Activated CD8-positive, alpha-beta memory T cell treated with anti-CD3 and anti-CD28 coated beads, Interleukin-2, amount 50 U/mL, for 48 hours (primary cell): ENCODE data around the gene XRCC6.
"Not testable (repeated sequence)": the region's sequence is repeated elsewhere in the genome, so short reads cannot be mapped to it uniquely, and the experiment has no call there.

ENCODE experiments used
- DNase-seq: peaks from one replicate; pipeline ENCODE4 v3.0.0-alpha.2; 2020

XRCC6 gene

DNA sequence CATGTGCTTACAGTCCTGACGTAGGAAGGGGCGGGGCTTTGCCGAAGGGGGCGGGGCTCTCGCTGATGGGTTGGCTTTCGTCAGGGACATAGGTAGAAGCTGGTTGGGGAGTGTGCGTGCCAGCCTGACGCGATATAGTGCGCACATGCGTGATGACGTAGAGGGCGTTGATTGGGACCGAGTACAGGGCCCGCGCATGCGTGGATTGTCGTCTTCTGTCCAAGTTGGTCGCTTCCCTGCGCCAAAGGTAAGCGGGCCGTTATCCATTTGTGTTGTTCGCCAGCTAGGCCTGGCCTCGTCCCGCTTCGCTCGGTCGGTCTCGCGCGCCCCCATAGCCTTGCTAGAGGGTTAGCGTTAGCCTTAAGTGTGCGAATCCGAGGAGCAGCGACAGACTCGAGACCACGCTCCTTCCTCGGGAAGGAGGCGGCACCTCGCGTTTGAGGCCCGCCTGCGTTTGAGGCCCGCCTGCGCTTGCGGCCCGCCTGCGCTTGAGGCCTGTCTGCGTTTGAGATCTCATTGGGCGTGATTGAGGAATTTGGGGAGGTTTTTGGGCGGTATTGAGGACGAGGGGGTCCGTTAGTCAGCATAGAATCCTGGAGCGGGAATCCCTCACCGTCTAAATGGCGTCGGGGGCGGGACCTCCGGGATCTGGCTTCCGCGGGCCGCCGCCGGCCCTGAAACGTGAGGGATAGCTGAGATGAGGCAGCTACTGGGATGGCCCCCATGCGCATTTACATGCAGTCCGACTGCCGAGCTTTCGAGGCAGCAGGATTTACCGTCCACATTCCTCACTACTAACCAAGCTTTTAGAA, at the start of gene XRCC6:
Gene XRCC6 (plus strand): TSS at position 197 of the 812 bp plus-strand sequence. CDS start 710 bp downstream, outside the sequence.
- peak; percentile 100 for DNase-seq

- DNase-seq: no peak
Measured at GRCh38 chr22:41571786-41572185, 49.3 kb upstream of the XRCC6 start.

- DNase-seq: not testable (repeated sequence)
Measured at GRCh38 chr22:41572305-41572704, 48.8 kb upstream of the XRCC6 start.

DNA sequence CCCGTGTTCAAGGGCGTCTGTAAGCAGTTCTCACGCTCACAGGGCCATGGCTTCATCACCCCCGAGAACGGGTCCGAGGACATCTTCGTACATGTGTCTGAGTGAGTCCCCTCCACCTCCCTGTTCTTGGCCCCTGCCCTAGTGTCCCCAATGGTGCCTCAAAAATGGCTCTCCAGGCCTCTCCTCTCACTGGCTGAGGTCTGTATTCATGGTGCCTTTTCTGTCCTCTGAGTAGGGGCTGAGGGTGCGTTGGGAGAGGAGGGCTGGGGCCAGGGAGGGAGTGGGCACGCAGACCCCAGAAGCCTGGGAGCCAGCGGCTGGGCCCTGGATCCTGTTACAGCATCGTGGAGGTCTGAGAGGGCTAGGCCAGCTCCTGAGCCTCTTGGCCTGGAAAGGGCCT, 47.4 kb upstream of the XRCC6 start:
- no peak for DNase-seq

DNA sequence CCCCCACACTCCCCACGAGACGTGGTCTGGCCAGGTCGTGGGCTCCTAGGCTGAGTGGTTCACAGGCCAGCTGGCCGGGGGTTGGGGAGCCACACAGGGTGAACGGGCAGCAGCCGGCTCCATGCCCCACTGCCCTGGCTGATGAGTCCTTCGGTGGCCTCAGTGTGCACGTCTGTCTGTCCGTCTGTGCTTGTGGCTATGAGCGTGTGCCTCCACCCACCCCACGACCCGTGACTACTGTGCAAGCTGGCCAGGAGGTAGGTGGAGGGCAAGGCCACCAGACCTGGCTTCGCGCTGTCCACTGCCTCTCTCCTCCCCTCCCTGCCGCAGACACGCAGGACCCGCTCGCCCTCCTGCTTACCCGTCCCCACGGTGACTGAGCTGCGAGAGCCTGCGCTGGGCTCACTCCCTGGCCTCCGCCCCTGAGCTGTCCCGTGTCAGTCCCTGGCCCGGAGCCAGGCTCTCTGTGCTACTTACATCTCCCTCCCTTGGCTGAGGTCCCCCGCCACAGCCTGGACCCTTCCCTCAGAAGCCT, 46.2 kb upstream of the XRCC6 start:
- DNase-seq: no peak

GRCh38 chr22:41575533-41575932, 45.6 kb upstream of the XRCC6 start:
- DNase-seq: no peak

DNA sequence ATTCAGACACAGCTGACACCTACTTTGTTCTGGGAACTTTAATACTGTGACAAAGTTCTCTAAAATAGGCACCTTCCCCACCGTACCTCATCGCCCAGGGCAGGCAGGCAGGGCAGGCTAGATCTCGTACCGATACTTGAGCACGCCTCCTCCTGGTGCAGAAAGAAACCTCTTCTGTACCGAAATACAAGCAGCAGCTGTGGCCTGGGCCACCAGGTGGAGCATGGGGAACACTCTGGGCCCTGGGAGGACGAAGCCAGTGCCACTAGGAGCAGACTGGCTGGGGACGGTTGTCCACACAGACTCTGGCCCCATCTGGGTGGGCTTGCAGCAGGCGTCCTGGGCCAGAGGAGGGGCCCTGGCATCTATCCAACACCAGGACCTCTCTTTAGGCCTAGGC, 44.2 kb upstream of the XRCC6 start:
- DNase-seq: peak; percentile 60

DNA sequence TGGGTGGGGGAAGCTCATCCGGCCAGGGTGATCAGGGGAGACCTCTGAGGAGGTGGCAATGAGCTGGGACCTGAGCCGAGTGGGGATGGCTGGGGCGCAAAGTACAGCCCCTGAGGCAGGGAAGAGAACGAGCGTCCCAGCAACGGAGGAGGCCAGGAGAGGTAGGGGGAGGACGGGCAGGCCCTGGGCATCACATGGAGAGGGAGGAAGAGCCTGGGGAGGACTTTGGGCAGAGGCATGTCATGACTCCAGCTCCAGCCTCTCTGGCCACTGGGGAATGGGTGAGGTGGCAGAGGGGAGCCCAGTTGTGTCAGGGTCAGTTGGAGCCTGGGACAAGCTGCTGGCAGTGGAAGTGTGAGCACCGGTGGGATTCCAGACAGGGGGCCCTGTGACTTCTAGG, 43.0 kb upstream of the XRCC6 start:
- no peak for DNase-seq

- no peak for DNase-seq
Measured at GRCh38 chr22:41578818-41579217, 42.3 kb upstream of the XRCC6 start.

DNA sequence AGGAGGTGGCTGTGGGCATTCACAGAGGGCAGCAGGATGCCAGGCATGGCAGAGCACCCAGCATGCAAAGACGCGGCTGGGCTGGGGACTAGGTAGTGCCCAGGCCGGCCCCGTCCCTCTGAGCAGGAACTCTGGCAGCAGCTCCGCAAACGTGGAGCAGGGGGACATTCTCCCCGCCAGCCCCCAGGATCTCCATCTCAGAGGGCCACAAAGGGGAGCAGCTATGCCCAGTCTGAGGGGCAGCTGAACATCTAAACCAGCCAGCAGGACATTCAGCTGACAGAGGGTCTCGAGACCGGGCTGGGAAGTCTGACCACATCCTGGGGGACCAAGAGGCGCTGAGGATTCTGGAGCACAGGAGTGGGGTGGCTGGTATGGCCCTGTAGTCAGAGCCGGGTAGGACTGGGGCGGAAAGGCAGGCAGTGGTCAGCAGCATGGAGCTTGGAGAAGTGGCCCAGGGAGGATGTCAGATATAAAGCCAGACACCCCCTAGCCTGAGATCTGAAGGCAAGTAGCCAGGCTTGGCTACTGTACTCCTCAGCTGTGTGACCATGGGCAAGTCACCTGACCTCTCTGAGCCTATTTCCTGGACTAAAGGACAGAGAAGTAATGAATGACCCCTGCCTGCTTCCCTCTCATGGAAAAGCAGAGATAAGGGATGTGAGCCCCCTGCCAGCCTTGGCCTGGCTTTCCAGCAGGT, 41.6 kb upstream of the XRCC6 start:
- no peak for DNase-seq

- DNase-seq: no peak
Measured at GRCh38 chr22:41579997-41580355, 41.1 kb upstream of the XRCC6 start.

DNA sequence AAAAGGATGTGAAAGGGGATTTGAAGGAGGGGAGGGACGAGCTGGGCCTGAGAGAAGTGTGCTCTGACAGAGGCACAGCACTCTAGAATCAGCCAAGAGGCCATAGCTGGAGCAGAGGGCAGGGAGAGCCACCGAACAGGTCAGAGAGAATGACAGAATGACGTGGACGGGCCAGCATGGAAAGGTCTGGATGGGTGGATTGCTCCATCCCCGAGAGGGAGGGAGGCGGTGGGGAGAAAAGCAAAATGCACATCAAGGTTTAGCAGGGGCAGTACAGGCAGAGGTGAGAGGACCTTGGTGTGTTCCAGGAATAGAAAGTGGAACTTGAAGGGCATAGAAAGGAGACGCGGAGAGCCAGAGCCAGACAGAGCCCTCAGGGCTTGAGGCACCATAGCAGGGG, 38.4 kb upstream of the XRCC6 start:
- no peak for DNase-seq

DNA sequence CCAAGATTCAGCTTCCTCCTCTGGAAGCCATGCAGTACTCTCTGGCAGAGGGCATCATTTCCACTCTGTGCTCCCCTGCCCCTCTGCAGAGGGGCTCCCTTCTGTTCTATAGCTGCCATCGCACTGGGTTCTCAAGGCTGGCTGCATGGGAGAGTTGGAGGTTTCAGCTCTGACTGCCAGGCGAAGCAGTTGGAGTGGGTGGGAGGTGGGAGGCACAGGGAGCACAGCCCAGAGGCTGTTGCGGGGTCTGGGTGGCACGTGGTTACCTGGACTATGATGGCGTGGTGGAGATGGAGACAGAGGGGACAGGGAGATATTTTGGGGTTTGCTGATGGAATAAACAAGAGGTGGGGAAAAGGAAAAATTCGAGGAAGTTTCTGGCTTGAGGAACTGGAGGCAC, 36.2 kb upstream of the XRCC6 start:
- no peak for DNase-seq

GRCh38 chr22:41585898-41586297, 35.2 kb upstream of the XRCC6 start:
- DNase-seq: no peak

DNA sequence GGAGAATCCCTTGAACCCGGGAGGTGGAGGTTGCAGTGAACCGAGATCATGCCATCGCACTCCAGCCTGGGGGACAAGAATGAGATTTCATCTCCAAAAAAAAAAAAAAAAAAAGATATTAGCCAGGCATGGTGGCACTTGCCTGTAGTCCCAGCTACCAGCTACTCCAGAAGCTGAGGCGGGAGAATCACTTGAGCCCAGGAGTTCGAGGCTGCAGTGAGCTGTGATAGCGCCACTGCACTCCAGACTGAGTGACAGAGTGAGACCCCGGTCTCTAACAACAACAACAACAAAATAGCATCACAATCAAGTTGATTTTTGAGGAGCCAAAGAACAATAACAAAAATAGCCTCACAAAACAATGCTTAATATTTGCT, 33.8 kb upstream of the XRCC6 start:
- no peak for DNase-seq

GRCh38 chr22:41589391-41590241, 31.5 kb upstream of the XRCC6 start, which contains the start of gene PMM1:
Gene PMM1 (minus strand): TSS chr22:41589840. CDS start chr22:41589805, 35 bp downstream.
- DNase-seq: peak; percentile 100

GRCh38 chr22:41593336-41593960, 27.6 kb upstream of the XRCC6 start:
- DNase-seq: not testable (repeated sequence)

DNA sequence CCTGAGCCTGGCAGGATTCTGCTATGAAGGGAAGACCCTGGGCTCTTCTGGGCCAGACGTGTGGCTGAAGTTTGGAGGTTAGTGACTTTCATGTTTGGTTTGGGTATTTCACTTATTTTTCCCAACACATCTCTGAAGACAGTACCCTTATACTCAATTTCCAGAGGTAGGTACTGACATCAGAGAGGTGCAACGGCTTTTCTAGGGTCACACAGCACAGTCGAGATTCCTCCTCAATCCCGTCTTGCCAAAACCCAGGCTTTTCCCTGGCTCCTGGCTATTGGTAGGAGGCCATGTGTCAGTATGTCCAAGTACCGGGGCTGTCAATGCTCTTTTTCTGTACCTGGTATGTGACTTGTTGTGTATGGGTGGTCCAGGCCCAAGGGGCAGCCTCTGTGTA, 25.4 kb upstream of the XRCC6 start:
- DNase-seq: no peak

GRCh38 chr22:41596776-41597634, 24.1 kb upstream of the XRCC6 start:
- DNase-seq: peak; percentile 69

GRCh38 chr22:41597635-41597953, 23.5 kb upstream of the XRCC6 start:
- no peak for DNase-seq

DNA sequence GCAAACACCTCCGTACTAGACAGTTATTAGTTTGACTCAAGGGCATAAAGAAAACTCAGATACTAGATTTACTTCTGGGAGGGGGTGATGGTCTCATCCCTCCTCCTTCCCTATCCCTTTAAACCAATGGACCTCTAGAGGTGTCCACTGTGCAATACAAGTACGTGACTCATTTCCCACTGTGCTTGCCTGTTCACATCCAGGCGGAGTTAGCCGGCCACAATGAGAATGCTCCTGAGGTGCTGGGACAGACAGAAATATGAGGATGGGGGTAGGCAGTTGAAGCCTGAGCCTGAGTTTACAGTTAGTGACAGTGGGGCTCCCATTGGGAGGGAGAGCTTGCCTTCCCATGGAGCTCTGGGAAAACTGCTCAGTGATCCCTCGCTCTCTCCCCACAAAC, 23.0 kb upstream of the XRCC6 start:
- no peak for DNase-seq
